ENCODE measurements around the gene UBE2QL1.
"Not testable (repeated sequence)": the region's sequence is repeated elsewhere in the genome, so short reads cannot be mapped to it uniquely, and the experiment has no call there.

The UBE2QL1 gene

DNA sequence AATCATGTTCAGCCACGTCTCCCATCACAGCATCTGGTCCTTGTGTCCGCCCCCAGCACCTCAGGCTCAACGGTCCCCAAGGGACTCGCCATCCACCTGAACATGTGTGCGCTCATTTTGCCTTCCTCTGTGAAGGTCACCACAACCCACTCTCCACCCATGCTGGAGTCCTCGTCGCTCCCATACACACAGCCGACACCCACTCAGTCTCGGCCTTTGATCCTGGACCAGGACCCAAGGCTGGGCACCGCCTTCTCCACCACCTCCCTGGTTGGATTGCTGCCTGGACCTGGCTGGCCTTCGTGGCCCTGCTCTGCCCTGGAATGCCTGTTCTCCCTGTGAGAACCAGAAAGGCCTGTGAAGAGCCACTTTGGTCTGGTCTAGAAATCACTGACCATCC, 60.3 kb downstream of the UBE2QL1 start:
- Histone ChIP-seq H3K4me3 (ENCODE audit: severe bottlenecking) (no peak overlapping the region), H3K27ac (ENCODE audit: poor library complexity, severe bottlenecking) (no peak overlapping the region), H3K27me3 (ENCODE audit: insufficient read depth, poor library complexity, severe bottlenecking) (peaks cover 3% of the 10 kb centered on the region), H3K4me1 (ENCODE audit: insufficient read depth, poor library complexity, severe bottlenecking) (peaks cover 6% of the 10 kb centered on the region), H3K36me3 (ENCODE audit: low read depth) (no peaks in the 10 kb centered on the region), H3K9me3 (ENCODE audit: severe bottlenecking) (no peaks in the 10 kb centered on the region)
- ATAC-seq (ENCODE audit: low read depth), result no peak
- DNase-seq (ENCODE audit: low spot score), result no peak
- TF ChIP-seq, protein P1, sequence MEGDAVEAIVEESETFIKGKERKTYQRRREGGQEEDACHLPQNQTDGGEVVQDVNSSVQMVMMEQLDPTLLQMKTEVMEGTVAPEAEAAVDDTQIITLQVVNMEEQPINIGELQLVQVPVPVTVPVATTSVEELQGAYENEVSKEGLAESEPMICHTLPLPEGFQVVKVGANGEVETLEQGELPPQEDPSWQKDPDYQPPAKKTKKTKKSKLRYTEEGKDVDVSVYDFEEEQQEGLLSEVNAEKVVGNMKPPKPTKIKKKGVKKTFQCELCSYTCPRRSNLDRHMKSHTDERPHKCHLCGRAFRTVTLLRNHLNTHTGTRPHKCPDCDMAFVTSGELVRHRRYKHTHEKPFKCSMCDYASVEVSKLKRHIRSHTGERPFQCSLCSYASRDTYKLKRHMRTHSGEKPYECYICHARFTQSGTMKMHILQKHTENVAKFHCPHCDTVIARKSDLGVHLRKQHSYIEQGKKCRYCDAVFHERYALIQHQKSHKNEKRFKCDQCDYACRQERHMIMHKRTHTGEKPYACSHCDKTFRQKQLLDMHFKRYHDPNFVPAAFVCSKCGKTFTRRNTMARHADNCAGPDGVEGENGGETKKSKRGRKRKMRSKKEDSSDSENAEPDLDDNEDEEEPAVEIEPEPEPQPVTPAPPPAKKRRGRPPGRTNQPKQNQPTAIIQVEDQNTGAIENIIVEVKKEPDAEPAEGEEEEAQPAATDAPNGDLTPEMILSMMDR (IDR thresholded peaks at IDR 0.05; ENCODE audit: poor library complexity, severe bottlenecking), result no peak

DNA sequence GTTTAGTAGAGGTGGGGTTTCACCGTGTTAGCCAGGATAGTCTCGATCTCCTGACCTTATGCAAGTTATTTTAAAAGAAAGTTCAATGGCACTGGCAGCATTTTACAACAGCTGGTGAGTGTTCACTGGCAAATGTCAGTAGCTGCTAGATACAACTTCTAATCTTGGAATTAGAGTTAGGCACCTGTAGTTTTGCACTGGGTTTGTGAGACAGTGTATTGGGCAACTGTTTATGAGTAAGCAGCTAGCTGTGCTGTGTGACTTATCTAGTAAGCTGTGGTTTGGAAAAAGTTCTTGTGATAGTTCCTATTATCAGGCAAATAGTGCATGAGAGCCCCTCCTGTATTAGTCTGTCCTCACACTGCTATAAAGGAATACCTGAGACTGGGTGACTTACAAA, 61.5 kb downstream of the UBE2QL1 start:
- Histone ChIP-seq H3K27me3 (ENCODE audit: insufficient read depth, poor library complexity, severe bottlenecking) (peaks cover 3% of the 10 kb centered on the region), H3K27ac (ENCODE audit: poor library complexity, severe bottlenecking) (no peak overlapping the region)
- TF ChIP-seq, protein P1 (IDR thresholded peaks at IDR 0.05; ENCODE audit: poor library complexity, severe bottlenecking), result no peak

DNA sequence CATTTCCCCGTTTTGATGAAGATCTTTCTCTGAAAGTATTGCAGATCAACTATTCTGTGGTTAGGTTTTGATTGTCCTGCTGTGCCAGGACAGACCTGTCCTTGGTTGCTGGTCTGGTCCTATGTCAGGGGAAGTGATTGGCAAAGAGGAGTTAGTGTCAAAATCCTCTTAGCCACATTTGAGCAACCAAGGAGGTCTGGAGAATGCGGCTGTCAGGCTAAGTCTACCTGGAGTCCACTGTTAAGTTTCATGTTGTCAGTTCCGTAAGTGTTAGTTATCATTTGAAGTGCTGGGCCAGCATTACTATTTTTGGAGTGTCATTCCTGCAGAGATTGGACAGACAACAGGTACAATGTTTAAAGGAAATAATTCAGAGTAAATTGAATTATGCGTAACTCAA, 62.3 kb downstream of the UBE2QL1 start:
- H3K36me3 ChIP-seq (ENCODE audit: low read depth), result no peaks in the 10 kb centered on the region
- no peak overlapping the region for H3K4me3 ChIP-seq (ENCODE audit: severe bottlenecking)

More for the DNA sequence above, 61.5 kb downstream of the UBE2QL1 start:
- no peak for DNase-seq (ENCODE audit: low spot score)
- peak; percentile 86 for ATAC-seq (ENCODE audit: low read depth)
- Histone ChIP-seq H3K36me3 (ENCODE audit: low read depth) (no peaks in the 10 kb centered on the region), H3K4me3 (ENCODE audit: severe bottlenecking) (no peak overlapping the region), H3K4me1 (ENCODE audit: insufficient read depth, poor library complexity, severe bottlenecking) (no peaks in the 10 kb centered on the region), H3K9me3 (ENCODE audit: severe bottlenecking) (no peaks in the 10 kb centered on the region)

DNA sequence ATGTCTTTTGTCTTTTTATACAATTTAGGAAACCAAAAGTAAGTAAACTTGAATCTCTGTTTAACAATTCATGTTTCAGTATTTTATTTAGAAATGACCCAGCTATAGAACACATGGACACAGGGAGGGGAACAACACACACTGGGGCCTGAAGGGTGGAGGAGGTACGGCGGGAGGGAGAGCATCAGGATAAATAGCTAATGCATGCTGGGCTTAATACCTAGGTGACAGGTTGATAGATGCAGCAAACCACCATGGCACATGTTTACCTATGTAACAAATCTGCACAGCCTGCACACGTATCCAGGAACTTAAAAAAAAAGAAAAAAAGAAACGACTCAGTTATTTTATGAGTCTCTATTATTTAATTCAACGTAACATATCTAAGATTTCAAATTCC, 67.2 kb downstream of the UBE2QL1 start:
- H3K4me1 ChIP-seq (ENCODE audit: insufficient read depth, poor library complexity, severe bottlenecking); H3K36me3 ChIP-seq (ENCODE audit: low read depth); H3K9me3 ChIP-seq (ENCODE audit: severe bottlenecking); H3K27me3 ChIP-seq (ENCODE audit: insufficient read depth, poor library complexity, severe bottlenecking); H3K27ac ChIP-seq (ENCODE audit: poor library complexity, severe bottlenecking); DNase-seq (ENCODE audit: low spot score); ATAC-seq (ENCODE audit: low read depth); H3K4me3 ChIP-seq (ENCODE audit: severe bottlenecking): not testable (repeated sequence)

More for the DNA sequence above, 62.3 kb downstream of the UBE2QL1 start:
- Histone ChIP-seq H3K4me1 (ENCODE audit: insufficient read depth, poor library complexity, severe bottlenecking) (no peaks in the 10 kb centered on the region), H3K27ac (ENCODE audit: poor library complexity, severe bottlenecking) (no peak overlapping the region), H3K9me3 (ENCODE audit: severe bottlenecking) (no peaks in the 10 kb centered on the region), H3K27me3 (ENCODE audit: insufficient read depth, poor library complexity, severe bottlenecking) (peaks cover 3% of the 10 kb centered on the region)
- DNase-seq (ENCODE audit: low spot score) (no peak), ATAC-seq (ENCODE audit: low read depth) (no peak)
- TF ChIP-seq, protein P1 (IDR thresholded peaks at IDR 0.05; ENCODE audit: poor library complexity, severe bottlenecking), result no peak

DNA sequence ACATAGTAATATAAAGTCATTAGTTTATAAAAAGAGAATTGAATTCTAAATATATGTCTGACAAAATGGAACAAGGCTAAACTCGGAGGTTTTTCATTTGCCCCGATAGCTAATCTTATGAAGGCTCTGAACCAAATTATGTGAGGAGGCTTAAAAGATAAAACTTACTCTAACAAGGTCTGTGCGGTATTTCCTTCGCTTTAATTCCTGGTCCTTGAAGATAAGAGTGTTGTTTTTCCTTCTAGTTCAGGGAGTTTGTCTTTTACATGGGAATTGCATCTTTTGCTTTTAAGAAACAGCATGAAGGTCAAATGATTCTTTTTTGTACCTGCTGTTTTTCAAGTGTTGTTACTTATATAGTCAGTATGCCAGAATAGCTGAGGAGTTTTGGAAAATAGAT, 68.2 kb downstream of the UBE2QL1 start:
- Histone ChIP-seq H3K4me3 (ENCODE audit: severe bottlenecking) (no peak overlapping the region), H3K4me1 (ENCODE audit: insufficient read depth, poor library complexity, severe bottlenecking) (no peaks in the 10 kb centered on the region), H3K27me3 (ENCODE audit: insufficient read depth, poor library complexity, severe bottlenecking) (peaks cover 3% of the 10 kb centered on the region), H3K9me3 (ENCODE audit: severe bottlenecking) (no peaks in the 10 kb centered on the region), H3K36me3 (ENCODE audit: low read depth) (no peaks in the 10 kb centered on the region), H3K27ac (ENCODE audit: poor library complexity, severe bottlenecking) (no peak overlapping the region)
- TF ChIP-seq, protein P1 (IDR thresholded peaks at IDR 0.05; ENCODE audit: poor library complexity, severe bottlenecking), result no peak
- no peak for ATAC-seq (ENCODE audit: low read depth)
- no peak for DNase-seq (ENCODE audit: low spot score)

Measured in RWPE2 (cell line).